GM10847 (cell line): ENCODE results near the gene PTPN13.

Source experiments
- POLR2A ChIP-seq: IDR thresholded peaks from 2 replicates; pipeline ENCODE4 v1.6.1; 2011; ENCODE audit not compliant: insufficient read length; ENCODE audit errors: extremely low read depth

The PTPN13 gene

GRCh38 chr4:86720508-86721068 lies 126.5 kb downstream of the PTPN13 start:
- TF ChIP-seq POLR2A, result no peak

- TF ChIP-seq POLR2A, result no peak
Observed at GRCh38 chr4:86721412-86721811, 127.3 kb downstream of the PTPN13 start.

GRCh38 chr4:86730310-86730709 lies 136.2 kb downstream of the PTPN13 start:
- no peak for TF ChIP-seq POLR2A

DNA sequence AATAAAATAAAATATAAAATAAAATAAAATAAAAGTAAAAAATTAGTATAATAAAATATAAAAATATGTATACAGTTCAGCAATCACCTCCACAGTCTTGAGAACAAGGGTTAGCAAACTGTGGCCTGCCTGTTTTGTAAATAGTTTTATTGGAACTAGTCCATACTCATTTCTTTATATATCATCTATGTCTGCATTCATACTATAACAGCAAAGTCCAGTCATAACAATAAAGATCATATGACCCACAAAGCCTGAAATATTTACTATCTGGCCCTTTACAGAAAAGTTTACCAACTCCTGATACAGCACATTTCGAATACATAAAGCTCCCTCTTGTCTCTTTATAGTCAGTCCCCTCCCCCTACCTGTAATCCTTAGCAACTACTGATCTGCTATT lies 143.1 kb downstream of the PTPN13 start:
- no peak for TF ChIP-seq POLR2A

- no peak for TF ChIP-seq POLR2A
Observed at GRCh38 chr4:86741846-86742245, 147.7 kb downstream of the PTPN13 start.

DNA sequence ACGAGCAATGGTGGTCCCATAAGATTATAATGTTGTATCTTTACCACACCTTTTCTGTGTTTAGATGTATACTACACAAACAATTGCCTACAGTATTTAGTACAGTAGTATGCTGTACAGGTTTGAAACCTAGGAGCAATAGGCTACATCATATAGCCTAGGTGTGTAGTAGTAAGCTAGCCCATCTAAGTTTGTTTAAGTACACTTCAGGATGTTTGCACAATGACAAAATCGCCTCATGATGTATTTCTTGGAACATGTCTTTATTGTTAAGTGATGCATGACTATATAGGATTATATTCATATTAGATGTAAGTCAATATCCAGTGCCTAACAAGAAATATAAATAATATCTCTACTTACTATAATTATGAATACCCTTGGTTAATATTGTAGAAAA lies 150.5 kb downstream of the PTPN13 start:
- no peak for TF ChIP-seq POLR2A

- no peak for TF ChIP-seq POLR2A
Observed at GRCh38 chr4:86749121-86749520, 155.0 kb downstream of the PTPN13 start.

GRCh38 chr4:86755388-86755787 lies 161.3 kb downstream of the PTPN13 start:
- no peak for TF ChIP-seq POLR2A

- no peak for TF ChIP-seq POLR2A
Observed at GRCh38 chr4:86757468-86757867, 163.4 kb downstream of the PTPN13 start.

DNA sequence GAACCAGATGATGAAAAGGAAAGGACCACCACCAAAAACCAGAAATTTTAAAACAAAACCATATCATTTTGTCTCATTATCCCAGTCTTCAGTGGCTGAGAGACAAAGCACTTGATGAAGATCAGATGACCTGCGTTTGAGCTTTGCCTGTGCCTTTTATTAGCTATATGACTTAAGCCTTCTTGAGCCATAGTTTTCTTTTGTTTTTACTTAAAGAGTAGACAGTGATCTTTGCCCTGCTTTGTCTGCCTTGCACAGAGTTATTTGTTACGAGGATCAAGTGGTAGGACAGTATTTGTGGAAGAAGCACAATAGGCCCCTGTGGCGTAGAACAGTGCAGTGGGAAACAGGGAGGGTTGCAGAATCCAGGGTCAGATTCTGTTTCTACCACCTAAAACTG lies 165.2 kb downstream of the PTPN13 start:
- no peak for TF ChIP-seq POLR2A

- no peak for TF ChIP-seq POLR2A
Observed at GRCh38 chr4:86762649-86763048, 168.5 kb downstream of the PTPN13 start.

DNA sequence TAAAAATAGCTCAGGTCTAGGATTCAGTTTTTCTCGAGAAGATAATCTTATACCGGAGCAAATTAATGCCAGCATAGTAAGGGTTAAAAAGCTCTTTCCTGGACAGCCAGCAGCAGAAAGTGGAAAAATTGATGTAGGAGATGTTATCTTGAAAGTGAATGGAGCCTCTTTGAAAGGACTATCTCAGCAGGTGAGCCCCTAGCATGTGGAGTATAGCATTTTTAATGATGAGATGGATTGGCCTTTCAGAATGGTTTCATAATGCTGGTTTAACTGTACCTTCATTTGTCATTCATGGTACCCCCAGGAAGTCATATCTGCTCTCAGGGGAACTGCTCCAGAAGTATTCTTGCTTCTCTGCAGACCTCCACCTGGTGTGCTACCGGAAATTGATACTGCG lies 175.7 kb downstream of the PTPN13 start:
- TF ChIP-seq POLR2A, result no peak

- no peak for TF ChIP-seq POLR2A
Observed at GRCh38 chr4:86771141-86771540, 177.0 kb downstream of the PTPN13 start.

- no peak for TF ChIP-seq POLR2A
Observed at GRCh38 chr4:86775061-86775460, 180.9 kb downstream of the PTPN13 start.

GRCh38 chr4:86778175-86778574 lies 184.1 kb downstream of the PTPN13 start:
- TF ChIP-seq POLR2A, result no peak

- no peak for TF ChIP-seq POLR2A
Observed at GRCh38 chr4:86788826-86789225, 194.7 kb downstream of the PTPN13 start.

DNA sequence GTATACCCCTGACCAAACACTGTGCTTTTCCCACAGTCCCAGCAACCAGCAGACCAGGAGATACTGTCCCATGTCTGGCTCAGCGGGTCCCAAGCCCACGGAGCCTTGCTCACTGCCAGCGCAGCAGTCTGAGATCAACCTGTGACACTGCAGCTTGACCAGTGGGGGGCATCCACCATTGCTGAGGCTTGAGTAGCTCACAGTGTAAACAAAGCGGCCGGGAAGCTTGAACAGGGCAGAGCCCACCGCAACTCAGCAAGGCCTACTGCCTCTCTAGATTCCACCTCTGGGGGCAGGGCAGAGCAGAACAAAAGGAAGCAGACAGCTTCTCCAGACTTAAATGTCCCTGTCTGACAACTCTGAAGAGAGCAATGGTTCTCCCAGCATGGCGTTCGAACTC lies 197.0 kb downstream of the PTPN13 start:
- TF ChIP-seq POLR2A, result no peak

DNA sequence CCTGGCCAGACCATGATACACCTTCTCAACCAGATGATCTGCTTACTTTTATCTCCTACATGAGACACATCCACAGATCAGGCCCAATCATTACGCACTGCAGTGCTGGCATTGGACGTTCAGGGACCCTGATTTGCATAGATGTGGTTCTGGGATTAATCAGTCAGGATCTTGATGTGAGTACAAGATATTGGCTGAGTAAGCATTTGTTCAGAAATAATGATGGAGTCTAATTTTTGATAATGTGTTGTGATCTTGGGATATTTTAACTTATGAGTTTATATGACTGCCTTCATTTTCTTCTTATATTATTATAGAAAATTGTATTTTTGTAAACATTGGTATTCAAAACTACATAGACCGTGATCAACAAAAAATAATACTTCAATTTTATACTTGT lies 215.7 kb downstream of the PTPN13 start:
- no peak for TF ChIP-seq POLR2A
